Neural cell (in vitro differentiated cells): ENCODE results near the gene MEGF6.

Source experiments
- EZH2 ChIP-seq: fragments of 200-600, 300-800 bp; shearing (Covaris generic), sonication (generic); IDR thresholded peaks from 2 replicates; pipeline ENCODE4 v1.6.1; 2014; ENCODE audit warnings: antibody characterized with exemption, low read length, borderline replicate concordance, mild to moderate bottlenecking; ENCODE audit not compliant: insufficient read depth, poor library complexity, severe bottlenecking
- POLR2AphosphoS5 ChIP-seq: IDR thresholded peaks from 2 replicates; pipeline ENCODE4 v1.6.1; 2012
- TF ChIP-seq, protein P1 (sequence below): fragments of 450-650 bp; IDR thresholded peaks from 2 replicates; pipeline ENCODE4 v1.5.1; 2014; ENCODE audit warnings: antibody characterized with exemption, mild to moderate bottlenecking, moderate library complexity; ENCODE audit not compliant: poor library complexity, severe bottlenecking

DNA sequence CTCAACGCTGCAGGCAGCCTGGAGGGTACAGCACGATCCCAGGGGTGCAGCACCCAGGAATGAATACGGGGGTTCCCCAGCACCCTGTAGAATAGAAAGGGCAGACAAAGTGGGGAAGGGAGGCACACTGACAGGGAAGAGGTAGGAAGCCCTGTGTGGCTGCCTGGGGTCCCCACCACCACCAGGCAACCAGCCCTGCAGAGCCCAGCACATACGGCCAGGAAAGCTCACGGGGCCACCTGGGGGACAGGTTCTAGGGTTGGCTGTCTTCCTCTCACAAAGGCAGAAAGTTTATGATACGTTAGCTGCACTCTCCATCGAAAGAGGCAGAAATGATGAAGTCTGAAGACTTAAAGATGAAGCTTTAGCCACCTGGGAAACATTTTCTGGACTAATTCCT, 104.4 kb downstream of the MEGF6 start:
- TF ChIP-seq POLR2AphosphoS5 (no peak), EZH2 (no peak)
- TF ChIP-seq, protein P1, sequence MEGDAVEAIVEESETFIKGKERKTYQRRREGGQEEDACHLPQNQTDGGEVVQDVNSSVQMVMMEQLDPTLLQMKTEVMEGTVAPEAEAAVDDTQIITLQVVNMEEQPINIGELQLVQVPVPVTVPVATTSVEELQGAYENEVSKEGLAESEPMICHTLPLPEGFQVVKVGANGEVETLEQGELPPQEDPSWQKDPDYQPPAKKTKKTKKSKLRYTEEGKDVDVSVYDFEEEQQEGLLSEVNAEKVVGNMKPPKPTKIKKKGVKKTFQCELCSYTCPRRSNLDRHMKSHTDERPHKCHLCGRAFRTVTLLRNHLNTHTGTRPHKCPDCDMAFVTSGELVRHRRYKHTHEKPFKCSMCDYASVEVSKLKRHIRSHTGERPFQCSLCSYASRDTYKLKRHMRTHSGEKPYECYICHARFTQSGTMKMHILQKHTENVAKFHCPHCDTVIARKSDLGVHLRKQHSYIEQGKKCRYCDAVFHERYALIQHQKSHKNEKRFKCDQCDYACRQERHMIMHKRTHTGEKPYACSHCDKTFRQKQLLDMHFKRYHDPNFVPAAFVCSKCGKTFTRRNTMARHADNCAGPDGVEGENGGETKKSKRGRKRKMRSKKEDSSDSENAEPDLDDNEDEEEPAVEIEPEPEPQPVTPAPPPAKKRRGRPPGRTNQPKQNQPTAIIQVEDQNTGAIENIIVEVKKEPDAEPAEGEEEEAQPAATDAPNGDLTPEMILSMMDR = no peak
